Fibroblast of skin of back (primary cell): Measurements from ENCODE around the gene TBX5. TPM values are rescaled to one million over a fixed set of nuclear protein-coding genes. Genes with fewer than 3 reads are reported as not detected.

ENCODE experiments used
- DNase-seq: peaks from one replicate; pipeline ENCODE4 v3.0.0-alpha.2; 2013
- polyA plus RNA-seq, 2 experiments: library from polyadenylated mRNA; unstranded; fragments of 120-200 nt; gene quantifications; one replicate each; pipeline ENCODE4 v1.2.1, GENCODE V29; 2013; ENCODE audit not compliant: insufficient read length in 2 of 2

TBX5 gene
- 0.07 TPM for polyA plus RNA-seq (2013, experiment 1 of 2; ENCODE audit: insufficient read length)
- 0.07 TPM for polyA plus RNA-seq (2013, experiment 2 of 2; ENCODE audit: insufficient read length)

DNA sequence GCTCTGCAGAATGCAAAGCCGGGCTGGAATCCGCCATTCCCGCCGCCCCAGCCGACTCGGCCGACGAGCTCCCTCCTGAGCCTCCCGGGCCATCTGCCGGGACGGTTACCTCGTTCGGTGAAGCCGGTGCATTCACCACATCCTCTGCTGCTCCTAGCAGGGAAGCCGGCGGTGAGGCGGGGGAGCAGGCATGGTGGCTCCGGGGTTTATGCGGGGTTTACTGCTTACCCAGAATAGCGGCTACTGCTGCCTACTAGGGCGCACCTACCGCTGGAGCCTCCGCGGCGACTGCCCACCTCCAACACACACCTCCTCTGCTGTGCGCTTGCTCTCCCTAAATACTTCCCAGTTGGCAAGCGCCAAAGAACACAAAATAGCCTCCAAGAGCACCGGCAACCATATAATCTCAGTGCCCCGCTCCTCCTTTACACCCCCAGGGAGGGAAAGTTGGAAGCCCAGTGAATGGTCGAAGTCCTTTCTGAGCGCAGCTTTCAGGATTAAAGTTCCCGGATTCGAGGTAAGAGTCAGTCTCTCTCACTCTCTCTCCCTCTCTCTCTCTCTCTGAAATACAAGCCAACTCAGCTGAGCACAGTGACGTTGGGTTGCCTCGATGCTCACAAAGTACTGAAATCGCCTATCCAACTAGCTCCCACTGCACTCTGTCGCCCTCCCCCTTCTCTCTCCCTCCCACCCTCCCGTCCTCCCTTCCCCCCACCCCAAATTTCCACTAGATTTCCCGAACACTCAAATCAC, at the start of gene TBX5:
Gene TBX5 (minus strand): TSS at position 626 of the 753 bp plus-strand sequence. CDS start 2,246 bp downstream, outside the sequence.
- DNase-seq = no peak

DNA sequence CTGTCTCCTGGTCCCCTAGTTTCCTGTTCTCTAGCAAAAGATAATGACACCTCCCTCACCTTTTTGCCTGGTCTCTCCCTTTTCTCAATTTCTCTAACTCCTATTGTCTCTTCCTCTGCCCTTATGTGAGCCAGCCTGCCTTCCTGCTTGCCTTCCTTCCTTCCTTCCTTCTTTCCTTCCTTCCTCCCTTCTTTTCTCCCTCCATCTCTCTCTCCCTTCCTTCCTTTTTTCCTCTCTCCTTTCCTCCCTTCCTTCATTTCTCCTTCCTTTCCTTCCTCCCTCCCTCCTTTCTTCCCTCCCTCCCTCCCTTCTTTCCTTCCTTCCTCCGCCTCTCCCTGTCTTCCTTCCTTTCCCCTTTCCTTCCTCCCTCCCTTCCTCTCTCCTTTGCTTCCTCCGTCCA, 45.7 kb upstream of the TBX5 start:
- DNase-seq = no peak

DNA sequence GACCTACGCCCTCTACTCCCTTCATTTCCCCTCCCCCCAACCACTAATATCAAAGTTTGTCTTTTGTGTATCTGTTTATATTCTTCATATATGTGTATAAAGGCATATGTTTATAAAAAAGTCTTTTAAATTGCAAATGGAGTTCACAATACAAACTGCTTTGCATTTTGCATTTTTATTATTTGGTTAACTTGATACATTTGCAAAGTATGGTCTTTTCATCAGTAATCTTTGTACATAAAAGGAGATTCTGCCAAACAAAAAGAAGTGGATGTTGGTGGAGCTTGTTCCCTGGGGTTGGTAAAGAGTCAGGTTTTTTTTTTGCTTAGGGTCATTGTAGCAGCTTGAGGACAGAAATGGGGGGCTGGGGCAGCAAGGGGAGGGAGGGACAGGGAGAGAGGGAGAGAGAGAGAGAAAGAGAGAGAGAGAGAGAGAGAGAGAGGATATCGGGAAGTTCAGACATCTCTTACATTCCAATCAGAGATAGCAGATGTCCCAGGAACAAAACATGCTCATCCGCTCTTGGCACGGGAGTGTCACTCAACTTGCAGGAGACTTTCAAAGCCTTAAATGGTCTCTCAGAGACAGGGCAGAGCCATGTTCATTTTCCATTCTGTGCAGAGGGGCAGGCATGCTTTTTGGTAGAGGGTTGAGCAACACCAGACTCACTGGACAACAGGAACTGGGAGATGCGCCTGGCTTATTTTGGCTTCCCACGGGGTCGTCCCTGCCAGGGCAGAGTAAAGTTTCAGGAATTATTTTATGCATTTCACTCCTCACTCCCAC, 44.8 kb upstream of the TBX5 start:
- no peak for DNase-seq

DNA sequence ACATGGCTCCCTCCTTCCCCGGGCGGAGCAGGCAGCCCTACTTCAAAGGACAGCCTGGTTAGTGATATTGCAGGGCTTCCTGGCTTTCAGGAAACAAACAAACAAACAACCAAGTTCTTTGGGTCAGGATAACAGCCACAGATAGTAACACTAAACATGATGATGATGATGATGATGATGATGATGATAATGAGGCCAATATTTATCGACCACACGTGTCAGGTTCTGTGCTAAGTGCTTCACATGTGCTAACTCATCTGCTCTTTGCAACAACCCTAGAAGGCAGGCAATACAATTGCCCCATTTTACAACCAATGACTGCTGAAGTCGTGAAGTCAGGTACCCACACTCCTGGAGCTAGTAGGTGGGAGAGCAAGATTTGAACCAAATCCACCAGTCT, 44.1 kb upstream of the TBX5 start:
- no peak for DNase-seq

DNA sequence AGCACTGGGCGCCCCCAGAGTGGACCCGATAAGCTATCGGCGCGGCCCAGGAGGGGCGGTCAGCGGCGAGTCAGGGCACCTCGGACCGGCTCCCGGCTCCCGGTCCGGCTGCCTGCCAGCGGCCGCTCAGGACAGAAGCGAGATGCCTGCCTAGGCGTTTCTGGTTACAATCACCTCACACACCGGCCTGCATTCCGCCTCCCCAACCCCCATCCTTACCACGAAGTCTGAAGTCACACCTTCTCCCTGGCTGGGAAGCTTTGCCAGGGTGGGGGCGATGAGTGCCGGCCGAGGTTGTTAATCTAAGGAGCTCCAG, 42.6 kb upstream of the TBX5 start:
- DNase-seq = no peak

DNA sequence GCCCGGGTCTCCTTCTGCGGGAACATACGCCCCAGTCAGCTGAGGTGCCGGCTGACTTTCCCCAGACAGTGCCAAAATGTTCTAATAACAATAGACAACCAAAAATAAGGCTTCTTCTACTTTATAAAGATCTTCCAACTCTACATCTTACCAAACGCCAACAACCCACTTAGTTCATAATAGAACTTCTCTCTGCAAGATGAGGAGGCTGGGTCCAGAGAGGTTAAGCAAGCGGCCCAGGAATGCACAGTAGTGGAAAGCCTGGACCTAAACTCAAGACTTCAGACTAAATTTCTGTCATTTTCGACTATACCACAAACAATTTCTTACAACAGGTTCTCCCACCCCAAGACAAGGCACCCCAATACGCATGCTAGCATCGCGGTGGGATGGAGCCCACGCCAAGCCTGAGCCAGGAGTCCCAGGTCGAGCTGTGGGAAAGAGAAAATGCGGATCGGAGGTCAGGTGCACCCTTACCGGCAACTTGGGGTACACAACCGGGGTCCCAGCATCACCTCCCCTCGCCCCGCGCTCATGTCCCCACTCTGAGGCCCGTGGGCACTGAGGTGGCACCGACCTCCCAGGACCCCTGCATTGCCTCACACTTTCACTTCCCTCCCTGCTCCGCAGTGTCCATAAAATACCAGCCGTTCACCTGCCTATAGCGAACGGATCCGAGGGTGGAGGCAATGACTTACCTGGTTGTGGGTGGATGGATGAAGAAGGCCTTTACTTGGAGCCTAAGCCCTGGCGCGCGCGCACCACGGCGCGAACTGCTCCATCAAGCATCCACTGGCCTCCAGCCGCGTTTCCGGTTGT, 42.1 kb upstream of the TBX5 start:
- no peak for DNase-seq

DNA sequence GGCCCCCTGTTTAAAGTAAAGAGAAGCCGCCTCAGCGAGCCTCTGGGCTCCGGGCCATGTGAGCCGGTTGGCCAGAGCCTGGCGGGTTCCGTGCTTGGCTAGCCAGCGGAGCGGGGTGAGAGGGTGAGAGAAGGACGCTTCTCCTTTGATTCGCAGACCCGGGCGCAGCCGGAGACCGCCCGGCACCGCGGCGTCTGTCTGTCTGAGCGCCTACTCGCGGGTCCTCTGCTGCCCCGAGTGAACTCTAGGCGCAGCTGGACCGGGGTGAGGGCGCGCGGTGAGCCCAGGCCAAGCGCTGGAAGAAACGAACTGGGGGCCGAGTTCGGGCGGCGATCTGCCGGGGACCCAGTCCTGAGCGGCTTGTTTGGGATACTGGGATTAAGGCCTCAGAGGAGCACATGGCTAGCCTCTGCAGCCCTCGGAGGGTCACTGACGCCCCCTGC, 41.4 kb upstream of the TBX5 start:
- DNase-seq = no peak

DNA sequence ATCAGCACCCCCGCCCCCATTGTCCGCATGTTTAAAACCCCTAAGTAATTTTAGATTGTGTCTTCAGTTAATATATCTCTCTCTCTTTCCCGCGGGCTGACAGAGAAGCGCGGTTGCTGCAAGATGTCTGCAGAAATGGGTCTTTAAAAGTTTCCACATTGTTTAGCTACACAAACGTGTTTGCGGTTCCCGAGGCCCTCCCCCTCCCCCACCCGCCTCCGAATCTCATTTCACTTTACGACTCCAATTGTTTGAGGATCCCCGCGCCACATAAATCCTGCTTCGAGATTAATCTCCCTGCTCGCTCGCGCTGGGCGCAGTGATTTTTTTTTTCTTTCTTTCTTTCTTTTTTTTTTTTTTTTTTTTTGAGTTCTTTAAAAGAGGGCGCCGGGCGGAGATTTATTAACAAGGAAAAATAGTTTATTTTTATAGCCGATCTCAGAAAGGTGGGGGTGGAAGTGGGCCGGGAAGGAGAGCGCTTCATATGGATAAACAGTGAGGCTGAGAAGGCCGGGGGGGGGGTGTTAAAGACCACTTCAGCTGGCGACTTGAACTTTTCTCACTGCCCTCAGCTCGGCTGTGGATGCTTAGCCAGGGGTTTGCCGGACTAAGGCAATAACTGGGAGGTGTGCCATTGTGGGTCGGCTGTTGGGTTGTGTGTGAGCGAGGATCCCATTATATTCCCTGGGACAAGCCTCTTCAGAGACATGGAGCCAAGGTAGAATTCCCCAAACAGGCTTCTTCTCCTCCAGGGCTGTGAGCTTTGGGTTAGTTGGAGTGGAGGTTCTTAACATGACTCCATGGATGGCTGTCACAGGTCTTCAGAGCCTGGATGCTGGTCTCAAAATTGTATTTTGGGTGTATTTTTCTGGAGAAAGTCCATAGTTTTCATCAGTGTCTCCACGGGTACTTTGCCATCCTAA, 39.7 kb upstream of the TBX5 start:
- DNase-seq = no peak

DNA sequence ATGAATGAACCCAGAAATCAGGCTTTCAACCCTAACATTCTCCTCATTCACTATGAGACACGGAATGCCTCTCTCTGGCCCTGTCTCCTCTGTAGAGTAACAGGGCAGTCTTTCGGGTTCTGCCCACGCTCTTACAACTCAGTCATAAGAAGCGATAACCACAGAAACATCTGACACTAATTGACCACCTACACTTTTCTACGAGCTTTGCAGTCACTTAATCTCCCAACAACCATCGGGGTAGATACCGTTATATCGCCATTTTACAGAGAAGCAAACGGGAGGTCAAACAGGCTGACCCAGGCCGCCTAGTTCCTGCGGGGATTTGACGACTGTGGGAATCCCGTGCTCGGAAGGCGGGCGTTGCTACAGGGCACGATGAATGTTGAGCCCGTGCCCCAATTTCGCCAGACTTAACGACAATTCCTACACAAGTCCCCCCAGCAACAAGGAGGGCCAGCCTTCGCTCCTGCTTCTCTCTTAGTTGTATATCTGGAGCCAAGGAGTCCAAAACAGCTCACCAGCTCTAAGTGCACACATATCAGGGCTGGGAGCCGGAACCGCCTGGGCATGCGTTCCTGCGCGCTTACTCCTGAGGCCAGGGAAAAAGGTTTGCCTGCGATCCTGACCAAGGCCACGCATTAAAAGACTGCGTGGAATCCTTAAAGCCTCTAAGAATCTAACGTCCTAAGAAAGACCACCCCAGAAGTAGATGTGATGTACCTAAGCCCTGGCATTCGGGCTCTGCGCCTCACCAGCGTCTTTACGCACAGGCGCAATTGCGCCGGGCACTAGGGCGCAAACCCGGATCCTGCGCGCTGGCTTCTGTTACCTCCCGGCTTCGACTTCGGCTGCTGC, 38.7 kb upstream of the TBX5 start:
- no peak for DNase-seq

DNA sequence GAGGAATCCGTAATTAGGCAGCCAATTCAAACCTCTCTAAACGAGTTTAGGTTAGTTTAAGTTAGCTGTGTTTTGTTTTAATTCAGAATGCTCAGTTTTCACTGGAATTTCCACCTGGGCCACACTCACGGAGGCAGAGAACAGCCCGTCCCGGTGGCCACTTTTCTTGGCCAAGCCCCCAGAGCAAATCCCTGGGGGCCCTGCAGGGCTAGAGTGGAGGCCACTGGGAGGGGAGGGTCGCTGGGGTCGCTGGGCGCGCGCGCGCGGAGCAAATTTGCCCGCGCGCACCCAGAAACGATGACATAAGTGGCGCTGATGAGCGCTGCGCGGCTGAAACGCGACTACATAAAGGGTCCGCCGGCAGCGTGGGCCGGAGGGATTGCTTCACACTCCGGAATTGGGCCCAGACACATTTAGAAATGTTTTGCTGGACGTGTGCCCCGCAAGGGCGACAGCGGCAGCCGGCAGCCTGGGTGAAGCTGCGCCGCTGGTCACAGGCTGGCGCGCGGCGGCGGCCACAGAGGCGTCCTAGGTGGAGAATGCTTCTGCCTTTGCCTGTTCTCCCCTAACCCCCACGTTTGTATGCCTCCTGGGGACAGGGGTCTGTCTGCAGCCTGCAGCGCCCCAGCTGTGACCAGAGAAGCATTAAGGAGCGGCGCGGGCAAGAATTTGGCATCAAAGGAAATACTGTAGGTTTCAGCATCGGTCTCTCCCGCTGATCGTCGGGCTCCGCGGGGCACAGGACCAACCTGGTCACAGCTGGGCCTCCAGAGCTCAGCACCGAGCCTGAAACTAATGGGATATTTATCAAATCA, 37.9 kb upstream of the TBX5 start:
- no peak for DNase-seq

DNA sequence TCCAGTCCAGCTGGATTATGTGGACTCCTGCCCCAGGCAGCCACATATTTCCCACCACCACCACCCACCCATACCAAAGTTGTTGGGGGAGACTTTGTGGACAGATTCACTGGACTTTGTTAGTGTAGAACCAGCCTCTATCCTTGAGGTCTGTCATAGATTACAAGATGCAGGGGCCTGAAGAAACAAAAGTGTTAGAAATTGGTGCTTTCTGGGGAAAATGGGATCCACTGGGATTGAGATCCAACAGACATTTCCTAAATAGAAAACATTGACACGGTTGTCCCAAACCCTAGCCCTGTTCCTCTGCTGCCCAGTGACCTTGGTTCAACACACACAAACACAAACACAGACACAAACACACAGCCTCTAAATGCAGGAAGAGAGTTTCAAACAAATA, 36.6 kb upstream of the TBX5 start:
- DNase-seq = no peak

DNA sequence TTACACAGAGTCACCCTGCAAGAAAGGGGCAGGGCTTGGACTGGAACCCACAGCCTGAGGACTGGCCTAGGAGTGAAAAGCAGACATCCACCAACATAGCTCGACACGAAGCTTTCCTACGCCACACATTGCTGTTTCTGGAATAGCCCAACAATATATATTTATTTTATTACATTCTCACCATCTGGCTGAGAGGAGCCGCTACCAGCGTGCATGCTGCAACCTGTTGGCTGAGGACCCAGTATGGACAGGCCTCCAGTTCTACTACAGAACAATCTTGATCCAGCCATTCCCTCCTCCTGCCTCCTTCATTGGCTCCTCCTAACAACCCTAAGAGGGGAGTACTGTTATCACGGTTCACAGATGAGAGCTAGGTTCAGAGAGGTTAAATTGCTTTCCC, 35.6 kb upstream of the TBX5 start:
- no peak for DNase-seq

DNA sequence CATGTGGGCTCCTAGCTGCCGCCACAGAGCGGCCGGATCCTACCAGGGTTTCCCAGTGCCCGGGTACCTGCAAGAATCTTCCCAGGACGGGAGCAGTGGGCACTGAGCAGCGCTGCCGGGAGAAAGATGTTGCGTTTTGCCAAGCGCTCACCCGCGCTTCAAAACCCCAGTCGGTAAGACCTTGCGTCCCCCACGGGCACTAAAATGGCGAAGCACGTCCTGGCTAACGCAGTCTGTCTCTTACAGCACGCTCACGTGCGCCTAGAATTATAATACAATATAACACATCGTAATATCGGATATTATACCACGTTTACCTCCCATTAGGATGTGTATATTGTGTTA, 35.1 kb upstream of the TBX5 start:
- DNase-seq = no peak

DNA sequence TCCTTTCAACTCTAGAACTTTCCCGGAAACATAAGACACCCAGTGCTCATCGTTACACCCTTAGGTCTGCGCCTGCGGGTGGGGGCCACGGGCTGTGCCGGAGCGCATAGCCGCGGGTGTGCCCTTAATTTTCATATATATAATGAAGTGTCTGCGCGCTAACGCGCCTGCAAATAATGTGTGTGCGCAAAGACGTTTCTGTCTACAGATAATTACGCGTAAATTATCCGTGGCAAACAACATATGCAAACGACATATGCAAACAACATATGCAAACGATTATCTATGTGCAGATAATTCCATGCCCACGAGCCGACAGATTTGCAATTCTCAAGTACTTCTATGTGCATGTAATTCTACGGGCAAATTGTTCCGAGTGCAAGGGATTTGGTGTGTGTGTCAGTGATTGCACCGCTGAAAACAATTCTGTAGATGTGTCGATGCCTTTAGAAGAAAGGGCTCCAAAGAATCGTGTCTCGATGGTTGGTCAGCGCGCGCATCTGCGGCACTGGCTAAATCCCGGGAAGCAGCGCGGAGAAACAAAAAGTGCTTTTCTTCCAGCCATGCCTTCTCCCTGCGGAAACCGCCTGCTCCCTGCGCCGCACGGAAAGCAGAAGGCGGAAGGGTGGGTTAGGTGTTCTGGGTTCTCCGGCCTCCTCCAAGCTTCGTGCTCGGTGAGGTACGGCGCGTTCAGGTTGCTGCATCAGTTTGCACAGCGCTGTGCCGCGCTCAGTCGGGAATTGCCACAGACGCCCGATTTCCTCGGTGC, 34.5 kb upstream of the TBX5 start:
- DNase-seq = no peak

DNA sequence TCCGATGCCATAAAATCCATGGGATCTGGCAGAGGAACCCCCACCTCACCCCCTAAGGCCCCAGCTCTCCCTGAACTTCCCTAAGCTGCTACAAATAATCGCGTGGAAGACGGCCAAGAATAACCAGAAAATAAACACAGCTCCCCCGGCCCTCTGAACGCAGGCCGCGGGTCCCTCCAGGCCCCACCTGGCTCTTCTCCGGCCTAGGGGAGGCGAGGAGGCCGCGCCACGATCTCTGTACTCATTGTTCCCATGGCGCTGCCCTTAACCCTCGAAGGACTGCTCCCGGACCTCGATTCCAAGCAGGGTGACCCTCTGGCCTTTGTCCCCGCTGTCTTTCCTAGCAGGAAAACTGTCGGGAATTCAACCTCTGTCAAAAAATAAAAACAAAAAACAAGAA, 33.9 kb upstream of the TBX5 start:
- no peak for DNase-seq

DNA sequence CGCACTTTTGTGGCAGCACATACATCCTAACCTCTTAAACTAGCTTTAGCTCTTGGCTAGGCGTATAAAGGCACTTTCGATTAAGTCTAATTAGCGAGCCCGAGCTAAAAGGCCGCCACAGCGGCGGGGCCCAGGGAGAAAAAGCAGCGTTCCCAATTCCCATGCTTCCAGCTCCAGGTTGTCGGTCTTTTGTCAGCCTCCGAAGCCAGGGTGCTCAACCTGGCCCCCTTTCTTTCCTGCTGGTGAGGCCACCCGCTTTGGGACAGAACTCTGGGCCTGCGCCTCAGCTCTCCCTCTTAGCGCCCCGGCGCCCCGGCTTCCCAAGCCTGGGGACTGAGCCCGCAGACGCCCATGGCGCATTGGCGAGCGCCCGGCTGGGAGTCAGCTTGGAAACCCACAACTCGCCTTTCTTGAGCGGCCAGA, 33.3 kb upstream of the TBX5 start:
- no peak for DNase-seq

DNA sequence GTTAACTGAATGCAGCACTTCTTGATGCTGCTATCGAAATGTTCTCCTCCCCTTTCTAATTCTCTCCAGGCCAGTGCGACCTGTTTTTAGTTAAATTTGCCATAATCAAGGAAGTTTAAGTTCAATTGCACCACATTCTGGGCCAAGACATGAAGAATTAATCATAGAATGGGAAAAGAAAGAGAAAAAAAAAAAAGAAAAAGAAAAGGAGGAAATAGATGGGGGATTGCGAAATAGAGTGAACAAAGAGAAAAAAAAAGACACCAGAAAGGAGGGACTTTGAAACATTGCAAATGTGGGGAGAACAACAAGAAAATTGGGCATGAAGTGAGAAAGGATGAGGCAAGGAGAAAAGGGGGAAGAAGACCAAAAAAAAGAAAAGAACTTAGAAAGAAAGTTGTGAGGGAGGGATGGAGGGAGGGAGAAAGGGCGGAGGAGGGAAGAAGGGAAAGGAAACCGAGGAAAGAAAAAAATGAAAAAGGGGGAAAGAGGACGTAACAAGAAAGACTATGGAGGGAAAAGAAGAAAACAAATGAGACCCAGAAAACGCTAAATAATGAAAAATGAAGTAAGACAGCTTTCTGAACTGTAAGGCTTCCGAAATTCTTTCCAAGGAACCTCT, 32.8 kb upstream of the TBX5 start:
- no peak for DNase-seq

DNA sequence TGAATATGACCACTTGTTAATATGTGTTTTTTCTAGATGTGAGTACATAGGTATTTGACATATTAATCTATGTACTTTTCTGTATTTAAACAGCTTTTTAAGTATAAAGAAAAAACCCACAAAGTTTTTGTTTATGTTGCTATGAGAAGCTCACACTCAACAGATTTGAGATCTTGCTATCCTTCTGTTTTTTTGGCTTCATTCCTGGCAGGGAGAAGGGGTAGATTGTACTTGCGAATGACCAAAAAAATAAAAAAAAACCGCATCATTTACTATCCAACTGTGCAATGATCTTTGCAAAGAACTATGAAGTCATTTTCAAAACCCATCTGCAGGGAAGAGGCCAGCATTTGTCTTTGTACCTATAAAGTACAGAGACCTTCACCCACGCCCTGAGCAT, 28.4 kb upstream of the TBX5 start:
- no peak for DNase-seq

DNA sequence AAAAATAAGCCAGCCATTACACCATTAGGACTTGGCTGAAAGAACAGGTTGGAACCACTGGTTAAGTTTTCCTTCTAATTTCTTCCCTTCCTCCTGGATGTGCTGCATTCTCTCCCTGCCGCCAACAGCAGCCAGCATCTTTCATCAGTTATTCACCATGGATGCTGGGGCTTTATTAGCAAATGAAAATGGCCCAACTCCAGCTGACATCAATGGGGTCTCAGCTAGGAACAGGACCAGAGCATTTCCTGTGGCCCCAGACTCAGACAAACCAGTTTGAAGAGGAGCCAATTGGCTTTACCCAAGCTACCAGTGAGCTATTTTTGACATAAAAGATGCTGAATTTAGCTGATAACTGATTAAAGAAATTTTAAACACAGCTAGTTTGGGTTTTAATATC, 26.0 kb upstream of the TBX5 start:
- DNase-seq = no peak
